Urothelium cell line (cell line): ENCODE measurements around the gene MRPL57.
"Not testable (repeated sequence)": the region's sequence is repeated elsewhere in the genome, so short reads cannot be mapped to it uniquely, and the experiment has no call there.

ENCODE experiments used
- DNase-seq: peaks from one replicate; pipeline ENCODE4 v3.0.0; 2011; ENCODE audit warnings: low spot score, mixed read lengths
- FAIRE-seq: peaks from 2 replicates; lab custom pipeline; 2011; peaks lifted over from hg19 to GRCh38; lab: Jason Lieb, UNC

MRPL57 gene

DNA sequence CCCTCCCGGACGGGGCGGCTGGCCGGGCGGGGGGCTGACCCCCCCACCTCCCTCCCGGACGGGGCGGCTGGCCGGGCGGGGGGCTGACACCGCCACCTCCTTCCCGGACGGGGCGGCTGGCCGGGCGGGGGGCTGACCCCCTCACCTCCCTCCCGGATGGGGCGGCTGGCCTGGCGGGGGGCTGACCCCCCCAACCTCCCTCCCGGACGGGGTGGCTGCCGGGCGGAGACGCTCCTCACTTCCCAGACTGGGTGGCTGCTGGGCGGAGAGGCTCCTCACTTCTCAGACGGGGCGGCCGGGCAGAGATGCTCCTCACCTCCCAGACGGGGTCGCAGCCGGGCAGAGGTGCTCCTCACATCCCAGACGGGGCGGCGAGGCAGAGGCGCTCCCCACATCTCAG lies 10.0 kb downstream of the MRPL57 start:
- FAIRE-seq, DNase-seq: not testable (repeated sequence)

DNA sequence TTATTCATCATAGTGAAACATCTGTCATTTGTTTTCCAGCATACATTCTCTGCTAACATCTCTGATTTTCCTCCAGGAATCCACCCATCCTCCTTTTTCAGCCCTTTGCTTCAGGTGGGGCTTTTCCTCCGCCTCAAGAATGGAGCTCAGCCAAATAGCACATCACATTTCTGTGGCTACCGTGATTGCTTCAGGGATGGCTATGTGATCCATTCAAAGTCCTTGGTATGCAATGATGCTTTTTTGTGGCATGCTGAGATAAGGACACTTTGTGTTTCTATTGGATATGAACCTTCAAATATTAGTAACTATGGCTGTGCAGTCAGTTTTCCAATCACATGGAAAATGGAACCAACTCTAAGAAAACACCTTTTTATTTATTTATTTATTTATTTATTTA lies 18.3 kb downstream of the MRPL57 start:
- not testable (repeated sequence) for DNase-seq, FAIRE-seq

DNA sequence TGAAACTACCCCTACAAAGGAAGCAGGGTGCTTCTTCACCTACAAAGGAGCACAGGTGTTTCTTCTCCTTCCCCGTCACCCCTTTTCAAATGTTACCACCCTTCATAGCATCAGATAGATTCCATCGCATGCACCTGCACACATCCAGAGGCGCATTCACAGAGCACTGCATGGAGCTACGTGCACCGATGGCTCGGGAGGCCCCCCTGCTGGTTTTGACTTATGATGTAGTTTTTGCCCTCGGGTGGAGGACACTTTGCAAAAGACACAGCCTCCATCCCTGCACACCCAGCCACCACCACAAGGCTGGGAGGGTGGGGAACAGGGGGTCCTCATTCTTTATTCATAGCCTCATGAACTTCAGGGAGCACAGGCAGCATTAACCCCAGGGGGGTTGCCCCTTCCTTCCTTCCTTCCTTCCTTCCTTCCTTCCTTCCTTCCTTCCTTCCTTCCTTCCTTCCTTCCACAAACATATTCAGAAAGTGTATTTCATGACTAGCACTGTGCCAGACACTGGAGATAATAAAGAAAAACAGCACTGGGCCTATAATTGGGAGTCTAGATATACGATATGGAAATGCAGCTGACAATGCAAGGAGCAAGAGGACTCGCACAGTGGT lies 21.3 kb downstream of the MRPL57 start:
- FAIRE-seq: not testable (repeated sequence)

DNA sequence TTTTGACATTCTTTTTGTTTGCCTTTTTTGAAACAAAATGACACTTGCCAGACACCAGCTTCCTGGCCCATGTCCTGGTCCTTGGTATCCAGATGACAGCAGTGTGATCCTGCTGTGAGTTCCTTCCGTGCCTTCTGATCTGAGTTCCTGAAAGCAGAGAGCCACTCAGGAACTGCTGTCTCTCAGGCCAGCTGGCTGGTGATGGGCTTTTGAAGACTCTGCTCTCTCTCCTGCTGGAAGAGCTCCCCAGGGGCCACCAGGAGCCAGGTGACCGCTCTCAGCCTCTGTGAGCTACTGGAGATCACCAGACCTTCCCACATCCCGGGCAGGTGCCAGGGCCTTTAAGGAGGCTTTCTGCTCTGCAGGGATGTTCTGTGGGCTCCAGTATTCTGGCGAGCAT lies 21.9 kb downstream of the MRPL57 start:
- not testable (repeated sequence) for DNase-seq, FAIRE-seq

More for the DNA sequence above, 21.3 kb downstream of the MRPL57 start:
- DNase-seq: not testable (repeated sequence)

DNA sequence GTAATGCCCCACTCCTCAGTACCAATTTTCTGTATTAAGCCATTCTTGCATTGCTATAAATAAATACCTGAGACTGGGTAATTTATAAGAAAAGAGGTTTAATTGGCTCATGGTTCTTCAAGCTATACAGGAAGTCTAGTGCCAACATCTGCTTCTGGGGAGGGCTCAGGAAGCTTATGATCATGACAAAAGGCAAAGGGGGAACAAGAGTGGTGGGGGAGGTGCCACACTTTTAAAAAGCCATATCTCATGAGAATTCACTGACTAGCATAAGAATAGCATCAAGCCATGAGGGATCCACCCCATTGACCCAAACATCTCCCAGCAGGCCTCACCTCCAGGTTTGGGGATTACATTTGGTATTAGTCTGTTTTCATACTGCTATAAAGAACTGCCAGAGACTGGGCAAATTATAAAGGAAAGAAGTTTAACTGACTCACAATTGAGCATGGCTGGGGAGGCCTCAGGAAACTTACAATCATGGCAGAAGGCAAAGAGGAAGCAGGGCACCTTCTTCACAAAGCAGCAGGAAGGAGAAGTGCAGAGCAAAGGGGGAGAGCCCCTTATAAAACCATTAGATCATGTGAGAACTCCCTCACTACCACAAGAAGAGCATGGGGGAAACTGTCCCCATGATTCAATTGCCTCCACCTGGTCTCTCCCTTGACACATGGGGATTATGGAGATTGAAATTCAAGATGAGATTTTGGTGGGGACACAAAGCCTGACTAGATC lies 25.2 kb downstream of the MRPL57 start:
- not testable (repeated sequence) for DNase-seq, FAIRE-seq

DNA sequence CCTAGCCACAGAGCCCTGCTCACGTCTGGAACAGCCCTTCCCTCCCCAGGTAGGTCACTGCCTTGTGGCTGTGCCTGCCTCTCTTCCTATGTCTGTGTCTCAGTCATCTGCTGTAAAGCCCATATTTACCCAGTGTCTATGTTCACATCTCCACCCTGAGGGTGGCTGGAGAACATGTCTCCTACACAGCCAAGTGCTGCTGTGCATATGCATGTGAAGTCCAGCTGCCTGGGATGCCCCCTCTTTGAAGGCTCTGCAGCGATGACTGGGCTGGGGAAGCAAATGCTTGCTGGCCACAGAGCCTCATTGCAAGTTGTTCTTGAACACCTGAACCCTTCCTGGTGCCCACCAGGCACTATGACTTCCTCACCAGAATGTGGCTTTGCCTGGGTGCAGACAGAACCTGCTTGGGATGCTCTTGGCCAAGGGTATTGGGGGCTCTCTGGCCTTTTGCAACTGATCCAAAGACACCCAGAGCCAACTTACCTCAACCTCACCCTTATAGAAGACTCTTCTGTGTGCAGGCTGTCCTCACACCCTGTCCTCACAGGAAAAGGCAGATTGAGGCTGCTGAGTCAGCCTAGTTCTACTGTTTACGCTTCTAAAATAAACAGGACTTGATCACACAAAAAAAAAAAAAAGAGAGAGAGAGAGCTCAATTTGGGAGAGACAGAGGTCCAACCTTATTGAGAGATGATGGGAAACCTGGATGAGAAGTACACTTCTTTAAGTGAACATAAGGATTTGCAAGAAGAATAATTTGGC lies 26.5 kb downstream of the MRPL57 start:
- FAIRE-seq: no peak
- no peak for DNase-seq

DNA sequence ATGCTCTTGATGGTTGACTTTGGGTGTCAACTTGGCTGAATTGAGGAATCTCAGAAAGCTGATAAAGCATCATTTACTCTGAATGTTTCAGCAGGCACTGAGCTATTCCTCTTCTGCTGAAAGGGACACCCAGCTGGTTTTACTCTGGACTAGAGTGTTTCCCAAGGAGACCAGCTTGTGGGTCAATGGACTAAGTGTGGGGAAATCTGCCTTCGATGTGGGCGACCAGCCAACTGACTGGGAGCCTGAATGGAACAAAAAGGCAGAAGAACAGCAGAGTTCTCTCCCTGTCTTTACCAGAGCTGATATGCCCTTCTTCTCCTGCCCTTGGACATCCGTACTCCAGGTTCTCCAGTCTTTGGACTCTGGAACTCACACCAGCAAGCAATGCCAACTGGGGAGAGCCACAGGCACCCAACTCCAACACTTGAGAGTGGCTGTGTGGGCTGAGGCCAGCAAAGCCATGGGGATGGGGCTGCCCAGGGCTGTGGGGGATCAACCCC lies 32.2 kb downstream of the MRPL57 start:
- no peak for FAIRE-seq
- DNase-seq: no peak

DNA sequence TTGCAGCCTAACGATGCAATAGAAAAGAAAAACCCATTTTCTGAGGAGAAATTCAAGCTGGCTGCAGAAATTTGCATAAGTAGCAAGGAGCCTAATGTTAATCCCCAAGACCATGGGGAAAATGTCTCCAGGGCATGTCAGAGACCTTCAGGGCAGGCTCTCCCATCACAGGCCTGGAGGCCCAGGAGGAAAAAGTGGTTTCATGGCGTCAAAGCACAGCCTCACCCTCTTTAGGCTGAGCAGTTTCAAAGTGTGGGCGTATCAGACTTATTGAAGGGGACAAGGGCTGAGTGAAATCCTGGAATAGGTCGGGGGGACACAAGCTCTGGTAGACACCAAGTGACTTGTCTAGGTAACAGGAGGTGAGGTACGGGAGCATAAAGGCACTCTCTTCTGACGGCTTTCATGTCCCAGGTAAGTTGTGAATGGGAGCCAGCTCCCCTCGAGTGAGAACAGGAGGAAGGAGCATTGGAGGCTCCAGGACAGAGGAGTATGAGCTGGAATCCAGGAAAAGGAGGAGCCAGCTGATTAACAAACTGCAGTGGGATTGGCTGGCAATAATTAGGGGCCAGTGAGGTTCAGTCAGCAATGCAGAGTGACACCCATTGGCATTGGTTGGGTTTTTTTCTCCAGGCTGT lies 35.8 kb downstream of the MRPL57 start:
- DNase-seq: no peak
- no peak for FAIRE-seq

DNA sequence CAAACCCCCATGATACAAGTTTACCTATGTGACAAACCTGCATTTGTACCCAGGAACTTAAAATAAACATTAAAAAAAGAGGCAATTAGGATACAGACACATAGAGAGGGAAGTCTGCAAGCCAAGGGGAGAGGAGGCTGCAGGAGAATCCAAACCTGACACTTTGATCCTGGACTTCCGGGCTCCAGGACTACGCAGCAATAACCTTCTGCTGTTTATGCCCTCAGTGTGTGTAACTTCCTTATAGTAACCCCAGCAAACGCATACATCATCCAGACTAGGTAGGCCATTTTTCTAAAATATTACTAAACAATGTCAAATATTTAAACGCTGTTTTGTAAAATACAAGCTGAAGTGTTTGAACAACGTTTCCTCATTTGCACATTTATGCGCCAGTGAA lies 39.0 kb downstream of the MRPL57 start:
- not testable (repeated sequence) for FAIRE-seq, DNase-seq

DNA sequence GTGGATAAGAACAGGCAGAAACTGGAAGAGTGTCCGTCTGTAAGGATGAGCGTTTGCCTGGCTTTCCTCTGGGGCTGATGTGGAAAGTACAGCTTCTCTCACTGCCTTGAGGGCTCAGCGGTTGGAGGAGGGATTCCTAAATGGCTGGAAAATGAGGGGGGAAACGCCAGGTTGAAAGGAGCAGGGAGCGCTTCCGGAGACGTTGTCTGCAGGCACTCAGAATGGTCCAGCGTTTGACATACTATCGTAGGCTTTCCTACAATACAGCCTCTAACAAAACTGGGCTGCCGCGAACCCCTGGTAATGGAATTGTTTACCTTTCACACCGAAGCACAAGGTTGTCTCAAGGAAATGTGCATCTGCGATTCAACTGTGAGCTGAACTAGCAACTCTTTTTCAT lies 39.9 kb downstream of the MRPL57 start:
- DNase-seq (no peak), FAIRE-seq (no peak)

DNA sequence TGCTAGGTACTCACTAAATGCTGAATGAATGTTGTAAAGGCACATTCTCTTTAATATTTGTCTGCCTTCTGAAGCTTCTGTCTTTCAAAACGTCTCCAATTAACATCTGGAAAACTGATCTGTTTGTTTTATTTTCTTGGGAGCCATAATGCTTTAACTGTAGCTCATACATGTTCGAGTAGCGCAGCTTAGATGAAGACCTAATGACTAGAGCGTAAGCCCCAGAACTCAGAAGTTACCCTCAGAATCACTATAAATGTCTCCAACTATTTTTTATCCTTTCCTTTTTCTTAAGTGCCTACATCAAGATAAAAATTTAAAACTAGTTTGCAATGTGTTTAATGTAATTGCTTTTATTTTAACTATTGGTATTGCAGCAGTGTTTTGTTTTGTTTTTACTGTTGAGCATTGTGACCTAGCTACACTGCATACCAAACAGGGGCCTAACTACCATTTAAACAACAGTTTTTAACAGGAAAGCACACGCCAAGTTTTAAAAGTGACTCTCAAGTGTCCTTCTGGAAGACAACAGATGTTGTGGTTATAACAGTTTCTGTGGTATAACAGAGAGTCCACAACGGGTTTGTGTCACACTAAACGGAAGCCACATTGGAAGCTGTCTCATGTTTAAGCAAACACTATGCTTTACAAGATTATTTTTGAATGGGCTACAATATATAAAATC lies 42.0 kb downstream of the MRPL57 start:
- DNase-seq: no peak
- no peak for FAIRE-seq

DNA sequence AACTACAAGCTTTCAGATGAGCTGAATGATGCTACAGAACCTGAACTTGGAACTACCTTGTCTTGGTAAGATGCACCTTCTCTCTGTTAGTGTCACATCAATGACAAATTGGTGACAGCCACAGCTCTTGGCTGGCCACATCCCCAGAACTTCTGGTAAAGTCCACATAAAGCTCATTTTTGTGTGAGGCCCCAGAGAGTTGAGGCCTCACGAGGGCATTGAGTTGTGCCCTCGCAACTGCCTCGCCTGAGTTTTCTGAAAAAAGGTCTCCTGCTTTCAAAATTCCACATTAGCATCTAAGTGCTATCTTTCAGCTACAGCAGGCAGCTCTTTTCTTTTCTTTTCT lies 42.6 kb downstream of the MRPL57 start:
- no peak for DNase-seq
- no peak for FAIRE-seq

DNA sequence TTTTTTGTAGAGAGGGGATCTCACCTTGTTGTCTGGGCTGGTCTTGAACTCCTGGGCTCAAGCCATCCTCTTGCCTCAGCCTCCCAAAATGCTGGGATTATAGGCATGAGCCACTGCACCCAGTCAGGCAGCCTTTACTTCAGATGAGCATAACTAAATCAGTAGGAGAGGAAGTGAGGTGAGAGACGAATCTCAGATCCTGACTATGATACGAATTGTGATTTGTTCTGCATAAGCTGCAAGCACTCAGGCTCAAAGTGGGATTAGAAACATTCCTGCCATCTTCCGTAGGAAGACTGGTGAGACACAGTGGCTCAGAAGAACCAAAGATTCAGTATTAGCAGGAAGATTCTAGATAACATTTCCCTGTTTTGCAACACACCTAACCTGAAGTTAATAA lies 43.3 kb downstream of the MRPL57 start:
- not testable (repeated sequence) for FAIRE-seq, DNase-seq

DNA sequence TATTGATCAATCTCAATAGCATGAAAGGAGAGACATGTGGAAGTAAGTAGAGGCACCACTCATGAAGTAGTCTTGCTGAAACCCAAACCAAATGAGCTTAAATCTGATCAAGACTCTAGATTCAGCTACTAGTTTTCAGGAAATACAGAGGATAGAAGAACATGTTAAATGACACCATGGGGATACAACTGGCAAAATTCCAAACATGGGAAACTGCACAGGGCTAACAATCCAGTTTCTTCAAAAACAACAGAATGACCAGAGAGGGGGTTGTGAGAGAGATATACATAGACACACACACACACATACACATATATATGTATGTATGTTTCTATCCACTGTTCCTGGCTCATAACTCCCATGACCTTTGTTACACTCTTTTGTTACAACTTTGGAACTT lies 44.8 kb downstream of the MRPL57 start:
- DNase-seq: no peak
- no peak for FAIRE-seq

DNA sequence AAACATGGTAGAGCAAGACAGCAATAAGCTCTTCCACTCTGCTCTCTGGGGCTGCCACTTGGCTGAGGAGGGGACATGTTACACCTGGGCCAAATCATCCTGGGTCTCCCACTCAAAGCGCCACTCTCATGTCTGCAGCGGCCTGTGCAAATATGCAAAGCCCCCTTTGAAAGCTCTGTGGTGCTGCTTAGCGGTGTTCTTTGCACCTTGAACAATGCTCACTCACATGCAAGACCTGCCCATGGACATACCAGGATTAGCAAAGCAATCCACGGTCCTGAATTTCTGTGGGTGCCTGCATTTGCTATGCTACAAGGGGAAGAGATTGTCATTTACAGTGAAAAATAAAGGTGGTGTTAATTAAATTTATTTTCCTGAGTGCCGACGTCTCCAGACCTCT lies 48.6 kb downstream of the MRPL57 start:
- no peak for DNase-seq
- FAIRE-seq: no peak

DNA sequence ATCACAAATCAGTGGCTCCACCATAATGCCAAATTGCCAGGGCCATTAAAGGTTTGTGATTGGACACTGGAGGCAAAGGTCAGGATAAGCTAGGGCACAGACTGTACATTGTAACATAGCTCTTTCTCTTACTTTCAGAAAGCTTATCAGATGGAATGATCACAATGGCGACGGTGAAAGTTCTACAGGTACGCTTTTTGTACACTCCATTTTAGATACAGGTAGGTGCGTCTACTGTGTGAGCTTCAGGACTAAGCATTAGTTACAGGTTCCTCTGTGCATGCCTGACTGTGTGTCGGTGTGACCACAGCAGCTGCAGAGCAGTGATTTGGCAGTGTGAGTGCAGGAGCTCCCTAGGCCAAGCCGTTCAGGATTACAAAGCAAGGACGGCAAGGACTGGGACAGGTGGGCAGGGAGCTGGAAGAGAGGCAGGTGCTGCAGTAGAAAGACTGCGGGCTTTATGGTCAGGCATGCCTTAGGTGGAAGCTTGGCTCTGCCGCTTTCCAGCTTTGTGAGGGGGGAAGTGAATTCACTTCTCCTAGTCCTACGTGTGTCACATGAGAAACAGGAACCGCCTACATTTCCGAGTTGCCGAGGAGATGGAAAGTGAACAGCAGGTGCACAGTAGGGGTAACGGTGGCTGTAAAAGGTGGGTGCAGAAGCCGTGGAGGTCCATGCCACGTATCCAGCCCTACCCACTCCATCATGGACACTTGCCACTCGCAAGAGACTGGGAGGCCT lies 49.6 kb downstream of the MRPL57 start:
- no peak for FAIRE-seq
- no peak for DNase-seq

DNA sequence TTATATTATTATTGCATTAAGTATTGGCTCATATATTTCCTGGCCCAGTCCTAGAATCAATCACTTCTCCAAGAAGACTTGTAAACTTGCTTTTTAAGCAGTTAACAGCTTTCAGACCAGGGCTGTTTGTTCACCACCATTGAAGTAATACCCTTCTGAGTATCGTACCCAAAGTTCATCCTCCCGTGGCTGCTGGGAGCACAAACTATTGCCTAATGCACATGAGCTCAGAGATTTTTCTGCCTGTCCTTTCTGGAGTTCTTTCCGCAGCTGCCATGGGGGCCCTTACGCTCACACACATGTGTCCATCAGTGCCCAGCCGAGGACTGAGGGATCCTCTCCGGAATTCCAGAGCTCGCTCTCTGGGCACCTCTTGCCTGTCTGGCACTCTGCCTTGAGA lies 51.5 kb downstream of the MRPL57 start:
- FAIRE-seq (no peak), DNase-seq (no peak)
